ENCODE data around the gene DYNC1H1. TPM values are rescaled to one million over a fixed set of nuclear protein-coding genes. Genes with fewer than 3 reads are reported as not detected.
"Not testable (repeated sequence)": the region's sequence is repeated elsewhere in the genome, so short reads cannot be mapped to it uniquely, and the experiment has no call there.

DYNC1H1 gene
- total RNA-seq, 2 experiments from 2014 or later = 209 to 291 TPM

- ChIA-PET CTCF (ENCODE audit: unreplicated experiment) (no interaction called here), POLR2A (no interaction called here)
- peaks cover 90% of the 10 kb centered on the region for H3K36me3 ChIP-seq (ENCODE audit: insufficient read depth, low read length)
- H4K20me1 ChIP-seq (ENCODE audit: insufficient read depth, low read length) = peaks cover 5% of the 10 kb centered on the region; the same call in 1 of the 2 replicates
- H3K4me2 ChIP-seq (ENCODE audit: low read length) = no peak overlapping the region
- no peaks in the 10 kb centered on the region for H3K9me2 ChIP-seq (ENCODE audit: insufficient read depth, low read length)
- TF ChIP-seq CTCF (conservative IDR thresholded peaks at IDR 0.05; ENCODE audit: low read length) (no peak), EZH2phosphoT487 (IDR thresholded peaks at IDR 0.05; ENCODE audit: borderline replicate concordance, low read depth, low read length) (no peak)
- no peak overlapping the region for H2AFZ ChIP-seq (ENCODE audit: low read length)
- peak; percentile 51 for DNase-seq (ENCODE audit: low spot score)
- intact Hi-C loops (cut with micrococcal nuclease; ENCODE audit: unreplicated experiment) = loop anchor here (1.0 kb wide), 1 partner anchor 16 kb away; the partner anchor contains the start of gene DYNC1H1
- BruUV-seq (replicated peaks) = no TSS peak
- H3K4me1 ChIP-seq (ENCODE audit: insufficient read depth, low read length, poor library complexity, severe bottlenecking) = peaks cover 8% of the 10 kb centered on the region
- no peak overlapping the region for H3K4me3 ChIP-seq (ENCODE audit: low read depth, low read length, poor library complexity, severe bottlenecking)
- no peak overlapping the region for H3K27ac ChIP-seq (ENCODE audit: low read depth, low read length, poor library complexity, severe bottlenecking)
- peaks cover under 1% of the 10 kb centered on the region; the same call in 1 of the 2 replicates for H3K79me2 ChIP-seq (ENCODE audit: insufficient read depth, low read depth, low read length)
- H3K9me3 ChIP-seq (ENCODE audit: low read length) = no peaks in the 10 kb centered on the region
Observed at GRCh38 chr14:101980700-101981099, 16.3 kb downstream of the DYNC1H1 start.

GRCh38 chr14:101982621-101983020 is 18.2 kb downstream of the DYNC1H1 start:
- intact Hi-C loops (cut with micrococcal nuclease; ENCODE audit: unreplicated experiment) = no loop called here
- ChIA-PET POLR2A (no interaction called here), CTCF (ENCODE audit: unreplicated experiment) (no interaction called here)
- no TSS peak for BruUV-seq (replicated peaks)
- Histone ChIP-seq H2AFZ (ENCODE audit: low read length) (no peak overlapping the region), H4K20me1 (ENCODE audit: insufficient read depth, low read length) (no peaks in the 10 kb centered on the region; the same call in 1 of the 2 replicates), H3K9me3 (ENCODE audit: low read length) (no peaks in the 10 kb centered on the region), H3K27ac (ENCODE audit: low read depth, low read length, poor library complexity, severe bottlenecking) (no peak overlapping the region), H3K79me2 (ENCODE audit: insufficient read depth, low read depth, low read length) (no peaks in the 10 kb centered on the region), H3K4me1 (ENCODE audit: insufficient read depth, low read length, poor library complexity, severe bottlenecking) (peaks cover 8% of the 10 kb centered on the region), H3K4me2 (ENCODE audit: low read length) (no peak overlapping the region), H3K36me3 (ENCODE audit: insufficient read depth, low read length) (peaks cover 91% of the 10 kb centered on the region), H3K9me2 (ENCODE audit: insufficient read depth, low read length) (no peaks in the 10 kb centered on the region), H3K4me3 (ENCODE audit: low read depth, low read length, poor library complexity, severe bottlenecking) (no peak overlapping the region)
- no peak for DNase-seq (ENCODE audit: low spot score)
- TF ChIP-seq EZH2phosphoT487 (IDR thresholded peaks at IDR 0.05; ENCODE audit: borderline replicate concordance, low read depth, low read length) (no peak), CTCF (conservative IDR thresholded peaks at IDR 0.05; ENCODE audit: low read length) (no peak)

GRCh38 chr14:101984831-101985230 is 20.5 kb downstream of the DYNC1H1 start:
- H3K4me1 ChIP-seq (ENCODE audit: insufficient read depth, low read length, poor library complexity, severe bottlenecking); H3K9me3 ChIP-seq (ENCODE audit: low read length); CTCF ChIA-PET (ENCODE audit: unreplicated experiment); DNase-seq (ENCODE audit: low spot score); H3K9me2 ChIP-seq (ENCODE audit: insufficient read depth, low read length); H2AFZ ChIP-seq (ENCODE audit: low read length); H3K79me2 ChIP-seq (ENCODE audit: insufficient read depth, low read depth, low read length); H3K4me3 ChIP-seq (ENCODE audit: low read depth, low read length, poor library complexity, severe bottlenecking); BruUV-seq (replicated peaks); H4K20me1 ChIP-seq (ENCODE audit: insufficient read depth, low read length); intact Hi-C loops (cut with micrococcal nuclease; ENCODE audit: unreplicated experiment); H3K27ac ChIP-seq (ENCODE audit: low read depth, low read length, poor library complexity, severe bottlenecking); H3K4me2 ChIP-seq (ENCODE audit: low read length): not testable (repeated sequence)
- POLR2A ChIA-PET = interaction anchor here (0.7 to 1.0 kb wide), 3 partner anchors 13 to 310 kb away, joined by 3 to 6 read pairs (median 4); no protein-coding TSS in a partner anchor
- H3K36me3 ChIP-seq (ENCODE audit: insufficient read depth, low read length) = peaks cover 92% of the 10 kb centered on the region

Data from OCI-LY7 (cell line).